Measurements from ENCODE around the gene BMP6. TPM values are rescaled to one million over a fixed set of nuclear protein-coding genes. Genes with fewer than 3 reads are reported as not detected.

Gene BMP6
- total RNA-seq, 1 donor from 2014 or later: 0.97 TPM

DNA sequence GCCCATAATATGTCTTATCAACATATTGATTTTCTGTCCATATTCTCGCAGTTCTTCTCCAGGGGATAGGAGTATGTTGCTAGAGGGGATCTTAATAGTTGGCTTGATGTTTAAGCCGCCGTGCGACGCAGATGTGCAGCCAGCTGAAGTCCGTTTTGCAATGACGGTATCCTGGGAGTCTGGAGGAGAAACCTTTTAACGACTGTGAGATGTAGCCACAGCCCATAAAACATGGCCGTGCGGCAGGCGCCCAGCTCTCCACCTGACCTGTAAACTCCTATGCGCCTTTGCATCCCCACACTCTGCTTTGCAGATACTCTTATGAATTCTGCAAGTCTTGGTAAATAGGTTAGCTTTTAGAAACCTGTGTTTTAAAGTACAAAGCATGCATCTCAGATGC is 36.9 kb downstream of the BMP6 start:
- H3K36me3 Mint-ChIP-seq (ENCODE audit: low read depth, unreplicated experiment): no peaks in the 10 kb centered on the region
- H3K4me1 Mint-ChIP-seq (ENCODE audit: unreplicated experiment): peaks cover 6% of the 10 kb centered on the region
- no peak for DNase-seq (ENCODE audit: low spot score)
- no peak overlapping the region for H3K4me3 Mint-ChIP-seq (ENCODE audit: unreplicated experiment)
- H3K27me3 Mint-ChIP-seq (ENCODE audit: unreplicated experiment): no peaks in the 10 kb centered on the region
- TF ChIP-seq, protein P1, sequence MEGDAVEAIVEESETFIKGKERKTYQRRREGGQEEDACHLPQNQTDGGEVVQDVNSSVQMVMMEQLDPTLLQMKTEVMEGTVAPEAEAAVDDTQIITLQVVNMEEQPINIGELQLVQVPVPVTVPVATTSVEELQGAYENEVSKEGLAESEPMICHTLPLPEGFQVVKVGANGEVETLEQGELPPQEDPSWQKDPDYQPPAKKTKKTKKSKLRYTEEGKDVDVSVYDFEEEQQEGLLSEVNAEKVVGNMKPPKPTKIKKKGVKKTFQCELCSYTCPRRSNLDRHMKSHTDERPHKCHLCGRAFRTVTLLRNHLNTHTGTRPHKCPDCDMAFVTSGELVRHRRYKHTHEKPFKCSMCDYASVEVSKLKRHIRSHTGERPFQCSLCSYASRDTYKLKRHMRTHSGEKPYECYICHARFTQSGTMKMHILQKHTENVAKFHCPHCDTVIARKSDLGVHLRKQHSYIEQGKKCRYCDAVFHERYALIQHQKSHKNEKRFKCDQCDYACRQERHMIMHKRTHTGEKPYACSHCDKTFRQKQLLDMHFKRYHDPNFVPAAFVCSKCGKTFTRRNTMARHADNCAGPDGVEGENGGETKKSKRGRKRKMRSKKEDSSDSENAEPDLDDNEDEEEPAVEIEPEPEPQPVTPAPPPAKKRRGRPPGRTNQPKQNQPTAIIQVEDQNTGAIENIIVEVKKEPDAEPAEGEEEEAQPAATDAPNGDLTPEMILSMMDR (IDR thresholded peaks at IDR 0.05; ENCODE audit: unreplicated experiment): no peak
- no peaks in the 10 kb centered on the region for H3K9me3 Mint-ChIP-seq (ENCODE audit: unreplicated experiment)
- H3K27ac Mint-ChIP-seq (ENCODE audit: unreplicated experiment): no peak overlapping the region

DNA sequence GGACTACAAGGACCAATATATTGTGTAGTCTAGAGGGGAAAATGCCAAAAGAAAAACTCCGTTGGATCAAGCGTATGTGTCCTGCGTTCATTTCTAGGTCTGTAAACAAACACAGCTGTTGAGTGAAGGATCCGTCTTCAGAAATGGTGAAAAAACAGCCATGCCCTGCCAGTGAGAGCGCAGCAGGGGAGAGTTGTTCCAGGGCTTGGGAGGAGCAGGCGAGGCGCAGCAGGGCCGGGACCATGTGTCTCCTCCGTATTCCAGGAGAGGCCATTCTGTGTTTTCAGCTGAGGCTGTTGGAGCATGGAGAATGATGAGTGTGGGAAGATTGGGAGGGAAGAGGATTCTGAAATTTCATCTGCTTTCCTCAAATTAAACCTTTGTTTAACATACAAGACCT is 38.0 kb downstream of the BMP6 start:
- H3K27ac Mint-ChIP-seq (ENCODE audit: unreplicated experiment): no peak overlapping the region

DNA sequence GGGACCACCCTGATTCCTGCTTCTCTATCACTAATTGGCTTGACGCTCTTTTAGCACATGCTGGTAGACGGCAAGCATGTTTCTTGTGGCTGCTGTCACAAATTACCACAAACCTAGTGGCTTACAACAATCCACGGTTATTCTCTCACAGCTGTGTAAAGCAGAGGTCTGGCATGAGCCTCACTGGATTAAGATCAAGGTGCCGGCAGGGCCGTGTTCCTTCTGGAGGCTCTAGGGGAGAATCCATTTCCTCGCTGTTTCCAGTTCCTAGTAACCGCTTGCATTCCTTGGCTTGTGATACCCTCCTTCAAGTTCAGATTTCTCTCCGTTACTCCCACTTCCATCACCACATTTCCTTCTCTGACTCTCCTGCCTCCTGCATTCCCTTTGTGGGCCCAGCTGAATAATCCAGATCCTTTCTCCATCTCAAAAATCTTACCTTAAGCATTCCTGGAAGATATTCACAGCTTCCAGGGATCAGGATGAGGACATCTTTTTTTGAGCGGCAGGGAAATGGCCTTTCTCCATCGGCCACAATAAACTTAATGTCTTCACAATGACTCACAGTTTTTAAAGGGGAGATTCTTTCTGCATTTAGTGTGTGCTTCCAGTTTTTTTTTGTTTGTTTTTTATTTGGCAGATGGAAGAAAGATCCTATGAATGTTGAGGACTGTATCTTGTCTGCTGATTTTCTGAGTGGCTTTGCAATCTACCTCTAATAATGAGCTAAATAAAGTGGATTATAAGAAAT is 39.9 kb downstream of the BMP6 start:
- Mint-ChIP-seq H3K4me3 (ENCODE audit: unreplicated experiment) (no peak overlapping the region), H3K4me1 (ENCODE audit: unreplicated experiment) (peaks cover 16% of the 10 kb centered on the region), H3K27ac (ENCODE audit: unreplicated experiment) (no peak overlapping the region), H3K9me3 (ENCODE audit: unreplicated experiment) (no peaks in the 10 kb centered on the region), H3K36me3 (ENCODE audit: low read depth, unreplicated experiment) (no peaks in the 10 kb centered on the region), H3K27me3 (ENCODE audit: unreplicated experiment) (no peaks in the 10 kb centered on the region)
- TF ChIP-seq, protein P1 (IDR thresholded peaks at IDR 0.05; ENCODE audit: unreplicated experiment): no peak
- DNase-seq (ENCODE audit: low spot score): no peak

More for the DNA sequence above, 38.0 kb downstream of the BMP6 start:
- Mint-ChIP-seq H3K9me3 (ENCODE audit: unreplicated experiment) (no peaks in the 10 kb centered on the region), H3K27me3 (ENCODE audit: unreplicated experiment) (no peaks in the 10 kb centered on the region), H3K4me3 (ENCODE audit: unreplicated experiment) (no peak overlapping the region), H3K36me3 (ENCODE audit: low read depth, unreplicated experiment) (no peaks in the 10 kb centered on the region), H3K4me1 (ENCODE audit: unreplicated experiment) (peaks cover 16% of the 10 kb centered on the region)
- no peak for DNase-seq (ENCODE audit: low spot score)
- TF ChIP-seq, protein P1 (IDR thresholded peaks at IDR 0.05; ENCODE audit: unreplicated experiment): no peak

DNA sequence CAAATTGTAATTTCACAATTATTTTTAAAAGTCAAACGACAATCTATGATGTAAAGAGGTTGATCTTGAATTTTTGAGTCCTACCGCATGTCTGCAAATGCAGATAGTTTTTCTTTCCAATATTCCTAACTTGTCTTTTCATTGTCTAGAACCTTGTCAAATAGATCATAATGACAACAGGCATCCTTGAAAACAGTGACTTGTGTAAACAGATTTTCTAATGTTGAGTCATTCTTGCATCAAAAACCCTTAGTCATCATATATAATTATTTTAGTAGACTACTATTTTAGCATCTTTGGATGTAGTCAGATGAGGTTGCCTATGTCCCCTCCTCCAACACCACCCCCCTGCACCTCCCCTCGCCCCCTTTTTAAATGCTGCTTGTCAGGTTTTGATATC is 43.8 kb downstream of the BMP6 start:
- TF ChIP-seq, protein P1 (IDR thresholded peaks at IDR 0.05; ENCODE audit: unreplicated experiment): no peak
- Mint-ChIP-seq H3K36me3 (ENCODE audit: low read depth, unreplicated experiment) (no peaks in the 10 kb centered on the region), H3K9me3 (ENCODE audit: unreplicated experiment) (no peaks in the 10 kb centered on the region), H3K27ac (ENCODE audit: unreplicated experiment) (no peak overlapping the region), H3K4me3 (ENCODE audit: unreplicated experiment) (no peak overlapping the region), H3K27me3 (ENCODE audit: unreplicated experiment) (no peaks in the 10 kb centered on the region), H3K4me1 (ENCODE audit: unreplicated experiment) (peaks cover 16% of the 10 kb centered on the region)
- no peak for DNase-seq (ENCODE audit: low spot score)

DNA sequence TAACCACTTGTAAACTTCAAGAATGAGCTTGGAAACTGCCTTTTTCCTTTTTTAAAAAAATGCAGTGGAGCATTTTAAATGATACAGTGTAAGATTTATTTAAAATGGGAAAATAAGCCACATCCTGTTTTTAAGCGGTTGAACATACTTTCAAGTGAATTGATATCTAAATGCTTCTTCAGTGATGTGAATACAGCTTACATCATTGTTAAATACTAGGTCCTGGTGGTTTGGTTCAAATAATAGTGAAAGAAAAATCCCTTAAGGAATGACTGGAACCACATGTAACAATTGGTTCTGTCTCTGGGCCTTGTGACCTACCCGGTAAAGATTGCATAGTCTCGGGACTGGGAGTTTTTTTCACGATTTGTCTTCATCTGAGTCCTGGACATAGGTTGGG is 44.2 kb downstream of the BMP6 start:
- Mint-ChIP-seq H3K27ac (ENCODE audit: unreplicated experiment) (no peak overlapping the region), H3K36me3 (ENCODE audit: low read depth, unreplicated experiment) (no peaks in the 10 kb centered on the region), H3K4me3 (ENCODE audit: unreplicated experiment) (no peak overlapping the region), H3K27me3 (ENCODE audit: unreplicated experiment) (no peaks in the 10 kb centered on the region), H3K4me1 (ENCODE audit: unreplicated experiment) (peaks cover 16% of the 10 kb centered on the region), H3K9me3 (ENCODE audit: unreplicated experiment) (no peaks in the 10 kb centered on the region)
- no peak for DNase-seq (ENCODE audit: low spot score)
- TF ChIP-seq, protein P1 (IDR thresholded peaks at IDR 0.05; ENCODE audit: unreplicated experiment): no peak
